ENCODE measurements around the gene EAF1.
"Not testable (repeated sequence)": the region's sequence is repeated elsewhere in the genome, so short reads cannot be mapped to it uniquely, and the experiment has no call there.

The EAF1 gene

DNA sequence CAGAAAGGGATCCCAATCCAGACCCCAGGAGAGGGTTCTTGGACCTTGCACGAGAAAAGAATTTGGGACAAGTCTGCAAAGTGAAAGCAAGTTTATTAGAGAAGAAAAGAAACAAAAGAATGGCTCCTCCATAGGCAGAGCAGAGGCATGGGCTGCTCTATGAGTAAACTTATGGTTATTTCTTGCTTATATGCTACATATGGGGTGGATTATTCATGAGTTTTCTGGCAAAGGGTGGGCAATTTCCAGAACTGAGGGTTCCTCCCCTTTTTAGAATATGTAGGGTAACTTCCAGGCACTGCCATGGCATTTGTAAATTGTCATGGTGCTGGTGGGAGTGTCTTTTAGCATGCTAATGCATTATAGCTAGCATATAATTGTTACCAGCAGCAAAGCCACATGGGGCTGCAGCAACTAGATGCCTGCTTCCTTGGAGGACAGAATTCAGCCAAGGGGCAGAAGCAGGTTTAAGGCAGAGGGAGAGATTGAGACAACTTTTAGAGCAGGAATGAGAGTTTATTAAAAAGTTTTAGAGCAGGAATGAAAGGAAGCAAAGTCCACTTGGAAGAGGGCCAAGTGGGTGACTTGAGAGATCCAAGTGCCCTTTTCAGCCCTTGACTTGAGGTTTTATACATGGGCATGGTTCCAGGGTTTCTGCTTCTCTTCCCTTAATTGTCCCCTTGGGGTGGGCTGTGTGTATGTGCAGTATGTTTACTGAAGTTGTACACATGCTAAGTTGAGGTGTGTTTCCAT is 41.3 kb upstream of the EAF1 start:
- Histone ChIP-seq H3K36me3 (no peaks in the 10 kb centered on the region), H3K27me3 (no peaks in the 10 kb centered on the region), H3K4me3 (ENCODE audit: low read depth, low read length) (no peak overlapping the region), H3K9me3 (no peaks in the 10 kb centered on the region), H3K4me1 (no peaks in the 10 kb centered on the region)
- no peak for DNase-seq
- TF ChIP-seq, protein P1, sequence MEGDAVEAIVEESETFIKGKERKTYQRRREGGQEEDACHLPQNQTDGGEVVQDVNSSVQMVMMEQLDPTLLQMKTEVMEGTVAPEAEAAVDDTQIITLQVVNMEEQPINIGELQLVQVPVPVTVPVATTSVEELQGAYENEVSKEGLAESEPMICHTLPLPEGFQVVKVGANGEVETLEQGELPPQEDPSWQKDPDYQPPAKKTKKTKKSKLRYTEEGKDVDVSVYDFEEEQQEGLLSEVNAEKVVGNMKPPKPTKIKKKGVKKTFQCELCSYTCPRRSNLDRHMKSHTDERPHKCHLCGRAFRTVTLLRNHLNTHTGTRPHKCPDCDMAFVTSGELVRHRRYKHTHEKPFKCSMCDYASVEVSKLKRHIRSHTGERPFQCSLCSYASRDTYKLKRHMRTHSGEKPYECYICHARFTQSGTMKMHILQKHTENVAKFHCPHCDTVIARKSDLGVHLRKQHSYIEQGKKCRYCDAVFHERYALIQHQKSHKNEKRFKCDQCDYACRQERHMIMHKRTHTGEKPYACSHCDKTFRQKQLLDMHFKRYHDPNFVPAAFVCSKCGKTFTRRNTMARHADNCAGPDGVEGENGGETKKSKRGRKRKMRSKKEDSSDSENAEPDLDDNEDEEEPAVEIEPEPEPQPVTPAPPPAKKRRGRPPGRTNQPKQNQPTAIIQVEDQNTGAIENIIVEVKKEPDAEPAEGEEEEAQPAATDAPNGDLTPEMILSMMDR (IDR thresholded peaks at IDR 0.05; ENCODE audit: low read depth, low read length), result no peak

DNA sequence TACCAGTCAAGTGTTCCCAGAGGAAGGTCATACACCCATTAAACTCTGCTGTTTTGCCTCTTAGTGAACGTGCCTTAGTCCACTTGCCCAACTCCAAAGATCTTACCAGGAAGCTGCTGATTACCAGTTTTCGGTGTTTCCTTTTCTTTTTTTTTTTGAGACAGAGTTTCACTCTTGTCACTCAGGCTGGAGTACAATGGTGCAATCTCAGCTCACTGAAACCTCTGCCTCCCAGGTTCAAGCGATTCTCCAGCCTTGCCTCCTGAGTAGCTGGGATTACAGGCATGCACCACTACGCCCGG is 40.8 kb upstream of the EAF1 start:
- not testable (repeated sequence) for H3K4me1 ChIP-seq; H3K4me3 ChIP-seq (ENCODE audit: low read depth, low read length); DNase-seq; H3K36me3 ChIP-seq; H3K27me3 ChIP-seq; H3K9me3 ChIP-seq

DNA sequence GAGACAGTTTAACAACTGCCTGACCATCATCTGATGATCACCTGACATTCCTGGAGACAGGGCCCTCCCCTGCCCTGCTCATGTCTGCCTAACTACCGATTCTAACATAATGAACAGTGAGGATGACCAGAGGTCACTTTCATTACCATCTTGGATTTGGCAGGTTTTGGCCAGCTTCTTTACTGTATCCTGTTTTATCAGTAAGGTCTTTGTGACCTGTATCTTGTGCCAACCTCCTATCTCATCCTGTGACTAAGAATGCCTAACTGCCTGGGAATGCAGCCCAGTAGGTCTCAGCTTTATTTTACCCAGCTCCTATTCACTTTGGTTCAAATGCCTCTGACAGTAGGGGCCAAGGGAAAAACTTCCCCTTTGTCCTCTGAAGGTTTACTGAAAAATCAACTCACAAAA is 40.2 kb upstream of the EAF1 start:
- Histone ChIP-seq H3K4me3 (ENCODE audit: low read depth, low read length) (no peak overlapping the region), H3K27me3 (no peaks in the 10 kb centered on the region), H3K9me3 (no peaks in the 10 kb centered on the region), H3K36me3 (no peaks in the 10 kb centered on the region), H3K4me1 (no peaks in the 10 kb centered on the region)
- no peak for DNase-seq
- TF ChIP-seq, protein P1 (IDR thresholded peaks at IDR 0.05; ENCODE audit: low read depth, low read length), result no peak

DNA sequence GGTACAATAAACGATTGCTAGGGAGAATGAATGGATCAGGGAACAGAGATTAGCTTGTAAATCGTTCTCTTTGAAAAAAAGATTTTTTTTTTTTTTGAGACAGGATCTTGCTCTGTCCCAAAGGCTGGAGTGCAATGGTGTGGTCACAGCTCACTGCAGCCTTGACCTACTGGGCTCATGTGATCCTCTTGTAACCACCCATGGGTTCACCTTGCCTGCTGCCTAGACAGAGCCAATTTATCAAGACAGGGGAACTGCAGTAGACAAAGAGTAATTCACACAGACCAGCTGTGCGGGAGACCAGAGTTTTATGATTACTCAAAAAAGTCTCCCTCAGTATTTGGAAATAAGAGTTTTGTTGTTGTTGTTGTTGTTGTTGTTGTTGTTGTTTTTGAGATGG is 39.7 kb upstream of the EAF1 start:
- H3K9me3 ChIP-seq, result no peaks in the 10 kb centered on the region
- no peak overlapping the region for H3K4me3 ChIP-seq (ENCODE audit: low read depth, low read length)
- no peaks in the 10 kb centered on the region for H3K27me3 ChIP-seq
- no peaks in the 10 kb centered on the region for H3K4me1 ChIP-seq
- no peak for DNase-seq
- TF ChIP-seq, protein P1 (IDR thresholded peaks at IDR 0.05; ENCODE audit: low read depth, low read length), result no peak
- no peaks in the 10 kb centered on the region for H3K36me3 ChIP-seq

DNA sequence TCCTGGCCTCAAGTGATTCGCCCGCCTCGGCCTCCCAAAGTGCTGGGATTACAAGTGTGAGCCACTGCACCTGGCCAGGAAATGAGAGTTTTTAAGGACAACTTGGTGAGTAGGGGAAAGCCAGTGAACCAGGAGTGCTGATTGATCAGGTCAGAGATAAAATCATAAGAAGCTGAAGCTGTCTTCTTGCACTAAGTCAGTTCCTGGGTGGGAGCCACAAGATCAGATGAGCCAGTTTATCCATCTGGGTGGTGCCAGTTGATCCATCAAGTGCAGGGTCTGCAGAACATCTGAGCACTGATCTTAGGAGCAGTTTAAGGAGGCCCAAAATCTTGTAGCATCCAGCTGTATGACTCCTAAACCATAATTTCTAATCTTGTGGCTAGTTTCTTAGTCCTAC is 39.1 kb upstream of the EAF1 start:
- not testable (repeated sequence) for DNase-seq; H3K4me1 ChIP-seq; H3K4me3 ChIP-seq (ENCODE audit: low read depth, low read length); H3K27me3 ChIP-seq; H3K9me3 ChIP-seq; H3K36me3 ChIP-seq

DNA sequence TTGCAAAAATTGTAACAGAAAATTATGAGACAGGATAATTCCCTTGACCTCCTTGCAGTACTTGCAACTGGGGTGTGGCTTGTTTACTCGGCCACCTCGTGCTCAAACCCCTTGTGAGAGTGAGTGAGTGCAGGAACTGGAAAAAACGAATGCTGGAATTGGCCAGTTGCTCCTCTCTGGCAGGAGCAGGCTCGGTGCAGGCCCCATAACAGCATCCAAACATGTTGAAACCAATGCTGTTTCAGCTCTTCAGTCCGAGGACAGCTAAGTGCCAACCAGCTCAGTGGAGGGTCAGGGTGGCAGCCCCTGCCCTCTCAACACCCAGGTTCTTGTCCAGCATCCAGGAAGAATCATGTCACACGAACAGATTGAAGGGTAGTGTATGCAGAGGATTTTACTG is 36.9 kb upstream of the EAF1 start:
- Histone ChIP-seq H3K4me1 (no peaks in the 10 kb centered on the region), H3K9me3 (no peaks in the 10 kb centered on the region), H3K4me3 (ENCODE audit: low read depth, low read length) (no peak overlapping the region), H3K27me3 (no peaks in the 10 kb centered on the region), H3K36me3 (no peaks in the 10 kb centered on the region)
- TF ChIP-seq, protein P1 (IDR thresholded peaks at IDR 0.05; ENCODE audit: low read depth, low read length), result no peak
- DNase-seq, result no peak

DNA sequence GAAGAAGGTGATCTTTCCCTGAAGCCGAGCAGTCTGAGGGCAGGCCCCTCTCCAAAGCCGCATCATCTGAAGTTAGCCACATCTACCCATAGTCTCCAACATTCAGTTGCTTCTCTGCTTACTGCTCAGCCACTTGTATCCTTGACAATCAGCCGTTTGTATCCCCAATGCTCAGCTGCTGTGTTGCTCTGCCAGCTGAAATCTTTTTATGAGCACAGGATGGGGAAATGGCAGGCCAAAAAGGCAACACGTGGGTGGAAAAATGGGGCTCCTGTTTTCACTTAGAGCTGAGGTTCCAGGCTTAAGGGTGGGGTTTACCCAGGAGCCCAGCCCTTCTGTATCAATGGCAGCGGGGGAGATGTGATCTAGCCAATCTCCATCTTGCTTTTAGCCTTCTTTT is 36.4 kb upstream of the EAF1 start:
- H3K4me1 ChIP-seq, result no peaks in the 10 kb centered on the region
- no peaks in the 10 kb centered on the region for H3K27me3 ChIP-seq
- H3K36me3 ChIP-seq, result no peaks in the 10 kb centered on the region
- no peak overlapping the region for H3K4me3 ChIP-seq (ENCODE audit: low read depth, low read length)
- DNase-seq, result no peak
- no peaks in the 10 kb centered on the region for H3K9me3 ChIP-seq
- TF ChIP-seq, protein P1 (IDR thresholded peaks at IDR 0.05; ENCODE audit: low read depth, low read length), result no peak

DNA sequence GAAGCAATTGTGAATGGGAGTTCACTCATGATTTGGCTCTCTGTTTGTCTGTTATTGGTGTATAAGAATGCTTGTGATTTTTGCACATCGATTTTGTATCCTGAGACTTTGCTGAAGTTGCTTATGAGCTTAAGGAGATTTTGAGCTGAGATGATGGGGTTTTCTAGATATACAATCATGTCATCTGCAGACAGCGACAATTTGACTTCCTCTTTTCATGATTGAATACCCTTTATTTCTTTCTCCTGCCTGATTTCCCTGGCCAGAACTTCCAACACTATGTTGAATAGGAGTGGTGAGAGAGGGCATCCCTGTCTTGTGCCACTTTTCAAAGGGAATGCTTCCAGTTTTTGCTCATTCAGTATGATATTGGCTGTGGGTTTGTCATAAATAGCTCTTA is 34.1 kb upstream of the EAF1 start:
- not testable (repeated sequence) for H3K9me3 ChIP-seq; H3K4me1 ChIP-seq; H3K36me3 ChIP-seq; DNase-seq; H3K27me3 ChIP-seq; H3K4me3 ChIP-seq (ENCODE audit: low read depth, low read length)

DNA sequence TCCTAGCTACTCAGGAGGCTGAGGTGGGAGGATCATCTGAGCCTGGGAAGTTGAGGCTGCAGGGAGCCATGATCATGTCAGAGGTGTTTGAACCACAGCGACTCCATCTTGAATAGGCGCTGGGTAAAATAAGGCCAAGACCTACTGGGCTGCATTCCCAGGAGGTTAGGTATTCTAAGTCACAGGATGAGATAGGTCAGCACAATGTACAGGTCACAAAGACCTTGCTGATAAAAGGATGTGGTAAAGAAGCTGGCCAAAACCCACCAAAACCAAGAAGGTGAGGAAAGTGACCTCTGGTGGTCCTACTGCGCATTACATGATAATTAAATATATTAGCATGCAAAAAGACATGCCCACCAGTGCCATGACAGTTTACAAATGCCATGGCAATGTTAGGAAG is 28.7 kb upstream of the EAF1 start:
- H3K9me3 ChIP-seq; H3K27me3 ChIP-seq; H3K4me3 ChIP-seq (ENCODE audit: low read depth, low read length); H3K36me3 ChIP-seq; H3K4me1 ChIP-seq; DNase-seq: not testable (repeated sequence)

Data from BE2C (cell line).